ENCODE data around the gene SSTR3. TPM values are rescaled to one million over a fixed set of nuclear protein-coding genes. Genes with fewer than 3 reads are reported as not detected.
"Not testable (repeated sequence)": the region's sequence is repeated elsewhere in the genome, so short reads cannot be mapped to it uniquely, and the experiment has no call there.

SSTR3 gene
- total RNA-seq, 4 donors from 2014 or later, result not detected

GRCh38 chr22:37233751-37234631 lies 21.7 kb upstream of the SSTR3 start:
- H3K27me3 ChIP-seq, result peaks cover 0 to 99% (median 8%) of the 10 kb centered on the region in 4 donors
- WGBS, result 57% methylated on average over 25 of the region's 27 CpGs
- intact Hi-C loops (cut with DNase I), result no loop called here

GRCh38 chr22:37233371-37233750 lies 21.1 kb upstream of the SSTR3 start:
- H3K4me1 ChIP-seq, result peaks cover 0 to 13% (median 8%) of the 10 kb centered on the region in 4 donors
- peaks cover 0 to 99% (median 8%) of the 10 kb centered on the region in 4 donors for H3K27me3 ChIP-seq
- H3K9me3 ChIP-seq; H3K4me3 ChIP-seq; H3K36me3 ChIP-seq; DNase-seq (ENCODE audit: extremely low spot score); intact Hi-C loops (cut with DNase I); H3K27ac ChIP-seq (replicated peaks in 1 of 4): not testable (repeated sequence)
- WGBS, result 92% methylated on average over 12 of the region's 12 CpGs

More at GRCh38 chr22:37233751-37234631, 21.7 kb upstream of the SSTR3 start:
- TF ChIP-seq POLR2AphosphoS5 (IDR thresholded peaks at IDR 0.05) (no peak), EP300 (IDR thresholded peaks at IDR 0.05) (no peak), CTCF (IDR thresholded peaks at IDR 0.05) (no peak), POLR2A (IDR thresholded peaks at IDR 0.05; ENCODE audit: low read depth) (no peak)
- Histone ChIP-seq H3K4me3 (no peak overlapping the region), H3K9me3 (no peaks in the 10 kb centered on the region), H3K4me1 (peaks cover 0 to 9% (median 8%) of the 10 kb centered on the region in 4 donors), H3K36me3 (no peaks in the 10 kb centered on the region), H3K27ac (replicated peaks in 1 of 4) (no peak overlapping the region)
- DNase-seq (ENCODE audit: extremely low spot score), result no peak

GRCh38 chr22:37232140-37232998 lies 20.1 kb upstream of the SSTR3 start:
- H3K36me3 ChIP-seq, result no peaks in the 10 kb centered on the region
- H3K4me3 ChIP-seq, result no peak overlapping the region
- 90% methylated on average over 10 of the region's 15 CpGs for WGBS
- peaks cover 0 to 99% (median 8%) of the 10 kb centered on the region in 4 donors for H3K27me3 ChIP-seq
- no peak for DNase-seq (ENCODE audit: extremely low spot score)
- no peak overlapping the region for H3K27ac ChIP-seq (replicated peaks in 1 of 4)
- TF ChIP-seq EP300 (IDR thresholded peaks at IDR 0.05) (no peak), POLR2A (IDR thresholded peaks at IDR 0.05; ENCODE audit: low read depth) (no peak), CTCF (IDR thresholded peaks at IDR 0.05) (no peak), POLR2AphosphoS5 (IDR thresholded peaks at IDR 0.05) (no peak)
- no peaks in the 10 kb centered on the region for H3K9me3 ChIP-seq
- peaks cover 0 to 13% (median 8%) of the 10 kb centered on the region in 4 donors for H3K4me1 ChIP-seq
- intact Hi-C loops (cut with DNase I), result no loop called here

GRCh38 chr22:37231406-37232139 lies 19.3 kb upstream of the SSTR3 start:
- WGBS, result 80% methylated on average over 13 of the region's 21 CpGs
- no peak overlapping the region for H3K27ac ChIP-seq (replicated peaks in 1 of 4)
- H3K9me3 ChIP-seq, result no peaks in the 10 kb centered on the region
- peaks cover 0 to 13% (median 8%) of the 10 kb centered on the region in 4 donors for H3K4me1 ChIP-seq
- no peak overlapping the region for H3K4me3 ChIP-seq
- intact Hi-C loops (cut with DNase I), result no loop called here
- H3K36me3 ChIP-seq, result no peaks in the 10 kb centered on the region
- no peak for DNase-seq (ENCODE audit: extremely low spot score)
- TF ChIP-seq POLR2A (IDR thresholded peaks at IDR 0.05; ENCODE audit: low read depth) (no peak), POLR2AphosphoS5 (IDR thresholded peaks at IDR 0.05) (no peak)
- peaks cover 0 to 91% (median 8%) of the 10 kb centered on the region in 4 donors for H3K27me3 ChIP-seq

GRCh38 chr22:37230673-37231405 lies 18.6 kb upstream of the SSTR3 start:
- Histone ChIP-seq H3K9me3 (no peaks in the 10 kb centered on the region), H3K27me3 (peaks cover 0 to 84% (median 5%) of the 10 kb centered on the region in 4 donors), H3K27ac (replicated peaks in 1 of 4) (no peak overlapping the region), H3K4me3 (no peak overlapping the region), H3K4me1 (peaks cover 0 to 13% (median 8%) of the 10 kb centered on the region in 4 donors), H3K36me3 (no peaks in the 10 kb centered on the region)
- TF ChIP-seq POLR2A (IDR thresholded peaks at IDR 0.05; ENCODE audit: low read depth) (no peak), EP300 (IDR thresholded peaks at IDR 0.05) (no peak), CTCF (IDR thresholded peaks at IDR 0.05) (no peak), POLR2AphosphoS5 (IDR thresholded peaks at IDR 0.05) (no peak)
- WGBS, result 79% methylated on average over 11 of the region's 14 CpGs
- DNase-seq (ENCODE audit: extremely low spot score), result no peak
- intact Hi-C loops (cut with DNase I), result no loop called here
